GM12875 (cell line): ENCODE data around the gene GJA8.

ENCODE experiments used
- H3K4me3 ChIP-seq: one replicate; pipeline ENCODE4 v1.5.1; 2011; ENCODE audit warnings: low read depth, low read length, control low read depth
- TF ChIP-seq, protein P1 (sequence below): IDR thresholded peaks from 2 replicates; pipeline ENCODE4 v1.5.1; 2011; ENCODE audit warnings: low read depth, mild to moderate bottlenecking, control low read depth, inconsistent platforms, low read length, moderate library complexity, borderline replicate concordance; ENCODE audit not compliant: insufficient read depth

Gene GJA8

GRCh38 chr1:147891088-147891487, 11.5 kb upstream of the GJA8 start:
- TF ChIP-seq, protein P1, sequence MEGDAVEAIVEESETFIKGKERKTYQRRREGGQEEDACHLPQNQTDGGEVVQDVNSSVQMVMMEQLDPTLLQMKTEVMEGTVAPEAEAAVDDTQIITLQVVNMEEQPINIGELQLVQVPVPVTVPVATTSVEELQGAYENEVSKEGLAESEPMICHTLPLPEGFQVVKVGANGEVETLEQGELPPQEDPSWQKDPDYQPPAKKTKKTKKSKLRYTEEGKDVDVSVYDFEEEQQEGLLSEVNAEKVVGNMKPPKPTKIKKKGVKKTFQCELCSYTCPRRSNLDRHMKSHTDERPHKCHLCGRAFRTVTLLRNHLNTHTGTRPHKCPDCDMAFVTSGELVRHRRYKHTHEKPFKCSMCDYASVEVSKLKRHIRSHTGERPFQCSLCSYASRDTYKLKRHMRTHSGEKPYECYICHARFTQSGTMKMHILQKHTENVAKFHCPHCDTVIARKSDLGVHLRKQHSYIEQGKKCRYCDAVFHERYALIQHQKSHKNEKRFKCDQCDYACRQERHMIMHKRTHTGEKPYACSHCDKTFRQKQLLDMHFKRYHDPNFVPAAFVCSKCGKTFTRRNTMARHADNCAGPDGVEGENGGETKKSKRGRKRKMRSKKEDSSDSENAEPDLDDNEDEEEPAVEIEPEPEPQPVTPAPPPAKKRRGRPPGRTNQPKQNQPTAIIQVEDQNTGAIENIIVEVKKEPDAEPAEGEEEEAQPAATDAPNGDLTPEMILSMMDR = no peak
- no peak overlapping the region for H3K4me3 ChIP-seq

DNA sequence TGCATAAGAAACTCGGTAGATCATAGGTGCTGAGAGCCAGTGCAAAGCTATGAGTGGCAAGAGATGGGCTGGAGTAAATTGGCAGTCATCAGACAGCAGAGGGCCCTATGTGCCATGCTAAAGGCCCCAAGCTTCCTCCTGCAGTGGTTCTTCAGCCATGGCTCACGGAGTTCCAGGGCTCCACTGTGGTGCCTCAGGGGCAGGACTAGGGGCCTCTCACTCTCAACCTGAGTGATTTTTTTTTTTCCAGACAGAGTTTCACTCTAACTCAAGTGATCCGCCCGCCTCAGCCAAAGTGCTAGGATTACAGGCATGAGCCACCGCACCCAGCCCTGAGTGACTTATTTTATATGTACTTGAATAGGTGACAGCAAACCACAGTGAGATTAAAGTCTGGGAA, 10.4 kb upstream of the GJA8 start:
- no peak overlapping the region for H3K4me3 ChIP-seq
- TF ChIP-seq, protein P1 = no peak

DNA sequence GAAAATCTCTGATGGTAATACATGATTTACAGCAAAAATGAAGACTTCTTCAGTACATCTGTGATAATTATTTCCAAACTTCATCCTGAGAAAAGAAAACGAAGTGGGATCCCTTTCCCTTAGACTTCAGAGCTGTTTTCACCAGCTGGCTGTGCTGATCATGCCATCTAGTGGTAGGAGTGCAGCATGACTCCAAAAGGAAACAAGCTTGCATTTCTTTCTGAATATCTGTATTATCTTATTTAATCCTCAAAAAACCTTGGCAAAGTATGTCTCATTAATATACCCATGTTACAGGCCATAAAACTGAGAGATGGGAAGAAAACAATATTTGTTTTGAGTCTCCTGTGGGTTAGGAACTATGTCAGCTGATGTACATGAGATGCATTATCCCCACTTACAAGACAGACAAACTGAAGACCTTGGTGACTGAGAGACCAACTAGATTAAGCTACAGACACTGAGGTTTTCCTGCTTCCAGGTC, 9.8 kb upstream of the GJA8 start:
- TF ChIP-seq, protein P1 = peak; percentile 87
- no peak overlapping the region for H3K4me3 ChIP-seq

DNA sequence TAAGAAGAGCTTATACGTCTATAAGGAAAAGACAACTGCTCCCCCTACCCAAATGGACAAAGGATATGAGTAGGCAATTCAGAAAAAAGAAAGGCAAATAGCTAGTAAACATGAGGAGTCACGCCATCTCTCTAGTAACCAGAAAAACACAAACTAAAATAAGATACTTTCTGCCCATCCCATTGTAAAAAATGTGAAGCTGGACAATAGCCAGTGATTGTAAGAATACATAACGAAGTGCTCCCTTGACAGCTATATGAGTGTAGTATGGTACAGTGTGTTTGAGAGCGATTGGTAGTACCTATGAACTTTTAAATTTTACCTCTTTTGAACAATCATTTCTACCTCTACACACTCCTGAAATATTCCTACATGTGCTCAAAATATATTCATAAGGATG, 7.5 kb upstream of the GJA8 start:
- TF ChIP-seq, protein P1 = no peak
- no peak overlapping the region for H3K4me3 ChIP-seq

DNA sequence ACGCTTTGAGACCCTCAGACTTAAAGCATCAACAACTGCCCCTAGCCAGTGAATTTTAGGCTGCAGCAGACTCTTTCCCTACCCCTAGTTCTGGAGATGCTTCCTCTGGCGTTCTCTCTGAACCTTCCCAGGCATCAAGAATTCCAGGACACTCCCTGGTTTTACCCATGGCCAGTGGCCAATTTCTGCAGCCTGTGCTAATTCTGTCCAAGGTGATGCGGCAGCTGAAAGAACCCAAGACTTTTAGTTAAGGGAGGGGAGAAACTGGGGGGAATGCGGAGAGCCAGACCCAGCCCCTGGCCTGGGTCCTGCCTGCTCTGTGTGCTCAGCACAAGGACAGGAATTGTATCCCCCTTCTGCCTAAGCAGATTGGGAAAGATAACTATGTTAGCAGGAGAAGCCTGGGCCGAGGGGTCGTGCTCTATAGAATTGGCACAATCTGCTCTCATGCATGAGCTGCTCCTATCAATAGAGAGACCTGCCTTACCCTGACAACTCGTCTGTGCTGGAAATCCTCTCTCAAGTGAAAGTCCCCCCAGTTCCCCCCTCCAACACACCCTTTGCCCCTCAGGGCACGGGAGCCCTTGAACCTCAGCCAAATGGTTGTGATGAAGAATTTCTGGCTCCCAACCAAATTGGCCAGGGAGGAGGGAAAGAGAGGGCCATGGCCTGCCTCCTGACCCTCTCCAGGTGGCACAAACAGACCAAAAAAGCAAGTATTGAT, 5.4 kb upstream of the GJA8 start:
- no peak overlapping the region for H3K4me3 ChIP-seq
- TF ChIP-seq, protein P1 = no peak

GRCh38 chr1:147897789-147898188, 4.8 kb upstream of the GJA8 start:
- no peak overlapping the region for H3K4me3 ChIP-seq
- TF ChIP-seq, protein P1 = no peak

- no peak overlapping the region for H3K4me3 ChIP-seq
- TF ChIP-seq, protein P1 = no peak
Observed at GRCh38 chr1:147904726-147905125, 2.1 kb downstream of the GJA8 start.
